Skin epidermis (tissue), 12 donors: ENCODE measurements around the gene PRPF8.

Source experiments
- H3K27ac ChIP-seq, 21 experiments: fragments of 200-600 bp; sonication (generic) in 11 of 21; one replicate each; pipeline ENCODE4 v1.5.0; 2020; ENCODE audit warnings: mild to moderate bottlenecking in 3 of 21, inconsistent platforms in 2 of 21, moderate library complexity in 2 of 21
- H3K4me3 ChIP-seq, 7 experiments: fragments of 200-600 bp; sonication (generic) in 2 of 7; one replicate each; pipeline ENCODE4 v1.5.0; 2020; ENCODE audit warnings: inconsistent platforms in 2 of 7, mild to moderate bottlenecking in 2 of 7, moderate library complexity in 1 of 7

PRPF8 gene

DNA sequence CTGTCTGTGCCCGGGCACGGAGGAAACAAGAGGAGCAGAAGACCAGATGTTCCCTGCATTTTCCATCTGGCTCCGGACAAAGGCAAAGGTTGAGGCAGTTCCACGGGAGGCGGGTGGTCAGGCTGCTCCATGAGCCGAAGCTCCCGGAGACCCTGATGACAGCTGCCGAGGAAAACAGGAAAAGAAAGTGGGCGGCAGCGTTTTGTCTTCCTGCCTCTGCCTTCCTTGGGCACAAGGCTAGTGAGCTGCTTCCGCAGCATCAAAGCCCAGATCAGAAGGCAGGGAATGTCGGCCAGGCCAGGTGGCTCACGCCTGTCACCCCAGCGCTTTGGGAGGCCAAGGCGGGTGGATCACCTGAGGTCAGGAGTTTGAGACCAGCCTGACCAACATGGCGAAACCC, 72.3 kb downstream of the PRPF8 start:
- H3K27ac ChIP-seq: peak overlapping the region in 9 of 21 experiments; percentile 7 to 70 (median 35)

GRCh38 chr17:1611715-1612114, 73.0 kb downstream of the PRPF8 start:
- H3K4me3 ChIP-seq: no peak overlapping the region
- H3K27ac ChIP-seq: peak overlapping the region in 10 of 21 experiments; percentile 7 to 70 (median 32)

More for the DNA sequence above, 72.3 kb downstream of the PRPF8 start:
- no peak overlapping the region for H3K4me3 ChIP-seq

DNA sequence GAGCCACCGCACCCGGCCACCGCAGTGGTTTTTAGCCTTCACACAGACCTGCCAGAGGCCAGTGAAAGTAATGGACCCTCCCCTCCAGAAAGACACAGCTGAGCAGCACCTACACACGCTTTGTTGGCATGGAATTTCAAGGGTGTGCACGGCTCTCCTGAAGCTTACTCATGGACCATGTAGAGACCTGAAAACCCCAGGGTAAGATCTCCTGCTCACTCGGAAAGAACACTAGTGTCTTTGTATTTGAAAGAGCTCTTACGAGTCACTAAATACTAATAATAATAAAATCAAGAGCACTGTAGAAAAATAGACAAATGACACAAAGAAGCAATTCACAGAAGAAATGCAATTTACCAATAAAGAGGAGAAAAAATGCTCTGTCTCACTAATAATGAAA, 76.0 kb downstream of the PRPF8 start:
- H3K4me3 ChIP-seq: no peak overlapping the region
- H3K27ac ChIP-seq: peak overlapping the region in 8 of 21 experiments; percentile 18 to 72 (median 50)

- peak overlapping the region in 17 of 21 experiments; percentile 10 to 72 (median 58) for H3K27ac ChIP-seq
Measured at GRCh38 chr17:1607971-1608320, 76.7 kb downstream of the PRPF8 start.

DNA sequence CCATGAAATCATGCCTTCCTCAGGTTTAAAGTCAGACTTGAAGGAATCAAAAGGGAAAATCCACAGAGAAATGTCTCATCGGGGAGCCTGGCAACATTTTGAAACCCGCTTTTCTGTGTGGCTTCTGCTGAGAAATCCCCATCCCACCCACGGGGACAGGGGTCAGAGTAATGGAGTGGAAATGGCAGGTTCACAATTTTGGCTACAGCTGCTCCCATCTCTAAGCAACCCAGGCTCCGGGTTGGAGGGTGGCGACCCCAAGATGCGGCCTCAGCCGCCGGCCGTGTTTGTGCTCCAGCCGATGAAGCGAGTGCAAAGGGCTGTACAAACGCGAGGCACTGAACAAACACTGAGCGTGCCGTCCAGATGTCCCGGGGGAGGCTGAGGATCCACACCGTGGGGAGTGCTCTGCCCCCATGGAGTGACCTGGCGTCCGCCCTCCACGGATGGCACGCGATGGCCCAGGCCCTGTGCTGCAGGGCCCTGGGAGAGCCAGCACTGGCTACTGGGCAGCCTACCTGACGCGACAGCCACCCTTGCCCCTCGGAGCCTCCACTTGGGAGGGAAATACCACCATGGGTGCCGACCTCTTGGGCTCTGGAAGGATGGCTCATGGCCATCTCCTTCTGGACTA, 78.2 kb downstream of the PRPF8 start:
- H3K27ac ChIP-seq: peak overlapping the region in 19 of 21 experiments; percentile 7 to 72 (median 60)
- no peak overlapping the region for H3K4me3 ChIP-seq

More at GRCh38 chr17:1607971-1608320, 76.7 kb downstream of the PRPF8 start:
- H3K4me3 ChIP-seq: no peak overlapping the region

GRCh38 chr17:1605681-1606351, 78.9 kb downstream of the PRPF8 start:
- peak overlapping the region in 9 of 21 experiments; percentile 5 to 70 (median 39) for H3K27ac ChIP-seq
- H3K4me3 ChIP-seq: no peak overlapping the region

DNA sequence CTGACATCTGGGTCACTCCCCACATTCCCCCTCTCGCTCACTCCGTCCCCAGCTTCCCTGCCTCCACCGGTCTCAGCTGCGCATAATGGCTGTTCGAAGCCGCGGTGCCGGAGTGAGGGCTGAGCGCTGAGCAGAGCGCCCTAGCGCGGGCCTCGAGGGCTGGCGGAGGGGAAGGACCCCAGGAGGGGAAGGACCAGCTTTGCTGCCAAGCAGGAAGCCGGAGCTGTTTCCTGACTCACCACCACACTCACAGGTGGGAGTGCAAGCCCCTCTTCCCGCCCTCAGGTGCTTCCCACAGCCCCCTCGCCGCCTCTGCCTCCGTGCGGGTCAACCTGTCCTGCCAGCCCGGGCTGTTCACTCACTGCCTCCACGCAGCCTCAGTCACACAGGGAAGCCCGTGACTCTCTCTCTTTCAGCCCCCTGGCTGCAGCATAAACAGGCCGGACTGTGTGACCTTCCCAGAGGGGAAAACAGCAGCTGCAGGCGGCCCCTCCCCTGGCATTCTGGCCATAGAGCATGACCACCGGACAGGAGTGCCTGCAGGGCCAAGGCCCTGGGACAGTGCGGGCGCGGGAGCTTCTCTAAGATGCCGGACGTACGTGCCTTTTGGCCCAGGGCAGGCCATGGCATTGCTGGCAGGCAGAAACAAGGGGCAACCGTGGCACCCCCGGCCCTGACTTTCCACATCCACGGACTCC, 79.7 kb downstream of the PRPF8 start:
- Histone ChIP-seq H3K27ac (peak overlapping the region in 1 of 21 experiments; percentile 25), H3K4me3 (no peak overlapping the region)

DNA sequence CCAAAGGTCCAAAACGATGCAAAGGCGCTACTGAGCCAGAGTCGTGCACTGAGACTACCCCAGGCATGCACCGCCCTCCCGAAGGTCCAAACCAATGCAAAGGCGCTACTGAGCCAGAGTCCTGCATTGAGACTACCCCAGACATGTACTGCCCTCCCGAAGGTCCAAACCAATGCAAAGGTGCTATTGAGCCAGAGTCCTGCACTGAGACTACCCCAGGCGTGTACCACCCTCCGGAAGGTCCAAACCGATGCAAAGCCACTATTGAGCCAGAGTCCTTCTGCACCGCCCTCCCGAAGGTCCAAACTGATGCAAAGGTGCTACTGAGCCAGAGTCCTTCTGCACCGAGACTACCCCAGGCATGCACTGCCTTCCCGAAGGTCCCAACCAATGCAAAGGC, 83.1 kb downstream of the PRPF8 start:
- no peak overlapping the region for H3K27ac ChIP-seq

More for the DNA sequence above, 83.1 kb downstream of the PRPF8 start:
- no peak overlapping the region for H3K4me3 ChIP-seq
